Skeletal muscle satellite cell (primary cell): ENCODE results near the gene DDX49.
"Not testable (repeated sequence)": the region's sequence is repeated elsewhere in the genome, so short reads cannot be mapped to it uniquely, and the experiment has no call there.

ENCODE experiments used
- H3K27me3 ChIP-seq: 2 replicates; pipeline ENCODE4 v1.7.0; 2013; ENCODE audit warnings: low read length; ENCODE audit not compliant: control insufficient read depth, insufficient read depth
- H3K36me3 ChIP-seq: 2 replicates; pipeline ENCODE4 v1.7.0; 2013; ENCODE audit warnings: mild to moderate bottlenecking, control low read depth, low read length; ENCODE audit not compliant: insufficient read depth
- H3K4me1 ChIP-seq: 2 replicates; pipeline ENCODE4 v1.7.0; 2013; ENCODE audit warnings: low read length; ENCODE audit not compliant: control insufficient read depth, insufficient read depth
- H3K4me2 ChIP-seq: 2 replicates; pipeline ENCODE4 v1.7.0; 2013; ENCODE audit warnings: mild to moderate bottlenecking, low read length
- H3K4me3 ChIP-seq: 2 replicates; pipeline ENCODE4 v1.7.0; 2013; ENCODE audit warnings: low read length
- H3K9ac ChIP-seq: 2 replicates; pipeline ENCODE4 v1.7.0; 2013; ENCODE audit warnings: mild to moderate bottlenecking, low read depth, low read length, moderate library complexity
- H3K9me3 ChIP-seq: replicated peaks from 2 replicates; pipeline ENCODE4 v1.7.0; 2013; ENCODE audit warnings: mild to moderate bottlenecking, control low read depth, low read length

Gene DDX49

GRCh38 chr19:18898081-18898606, 21.4 kb upstream of the DDX49 start:
- Histone ChIP-seq H3K4me1 (peaks cover 14% of the 10 kb centered on the region), H3K4me2 (no peak overlapping the region), H3K9ac (no peak overlapping the region), H3K4me3 (no peak overlapping the region), H3K36me3 (peaks cover 18% of the 10 kb centered on the region), H3K9me3 (no peaks in the 10 kb centered on the region), H3K27me3 (peaks cover 17% of the 10 kb centered on the region)

DNA sequence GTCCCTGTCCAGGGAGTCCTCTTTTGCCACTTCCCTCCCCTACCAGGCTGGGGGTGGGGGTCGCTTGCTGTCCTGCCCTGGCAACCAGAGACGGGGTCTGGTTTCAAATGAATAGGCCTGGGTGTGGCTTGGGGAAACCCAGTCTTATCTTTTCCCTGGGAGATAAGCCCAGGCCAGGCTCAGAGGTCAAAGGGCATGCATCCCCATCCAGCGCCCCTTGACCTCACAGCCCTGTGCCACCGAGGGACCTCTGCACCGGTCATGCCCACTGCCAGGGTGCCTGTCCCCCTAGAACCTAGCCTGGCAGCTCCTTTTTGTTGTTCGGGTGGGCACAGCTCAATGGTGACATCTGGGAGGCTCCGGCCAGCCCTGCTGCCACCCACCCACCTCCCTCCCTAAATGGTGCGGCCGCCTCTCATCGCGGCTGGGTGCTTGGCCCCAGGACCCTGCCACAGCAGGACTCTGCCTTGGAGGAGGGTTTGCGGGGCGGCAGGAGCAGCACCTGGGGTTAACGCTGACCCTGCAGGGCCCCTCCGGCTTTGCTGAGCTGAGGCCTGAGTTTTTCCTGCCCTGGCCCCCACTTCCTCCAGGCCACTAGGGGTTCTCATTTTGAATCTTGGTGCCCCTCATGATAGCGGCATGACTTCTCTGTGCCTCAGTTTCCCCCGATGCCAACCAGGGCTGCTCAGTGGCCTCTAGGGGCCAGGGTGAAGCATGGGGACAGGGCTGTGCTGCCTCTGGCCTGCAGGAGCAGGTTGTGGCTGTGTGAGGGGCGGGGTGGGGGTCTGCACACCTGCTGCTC, 20.7 kb upstream of the DDX49 start:
- Histone ChIP-seq H3K4me3 (no peak overlapping the region), H3K36me3 (peaks cover 20% of the 10 kb centered on the region), H3K4me2 (no peak overlapping the region), H3K27me3 (peaks cover 12% of the 10 kb centered on the region), H3K9ac (no peak overlapping the region), H3K4me1 (peaks cover 14% of the 10 kb centered on the region), H3K9me3 (no peaks in the 10 kb centered on the region)

DNA sequence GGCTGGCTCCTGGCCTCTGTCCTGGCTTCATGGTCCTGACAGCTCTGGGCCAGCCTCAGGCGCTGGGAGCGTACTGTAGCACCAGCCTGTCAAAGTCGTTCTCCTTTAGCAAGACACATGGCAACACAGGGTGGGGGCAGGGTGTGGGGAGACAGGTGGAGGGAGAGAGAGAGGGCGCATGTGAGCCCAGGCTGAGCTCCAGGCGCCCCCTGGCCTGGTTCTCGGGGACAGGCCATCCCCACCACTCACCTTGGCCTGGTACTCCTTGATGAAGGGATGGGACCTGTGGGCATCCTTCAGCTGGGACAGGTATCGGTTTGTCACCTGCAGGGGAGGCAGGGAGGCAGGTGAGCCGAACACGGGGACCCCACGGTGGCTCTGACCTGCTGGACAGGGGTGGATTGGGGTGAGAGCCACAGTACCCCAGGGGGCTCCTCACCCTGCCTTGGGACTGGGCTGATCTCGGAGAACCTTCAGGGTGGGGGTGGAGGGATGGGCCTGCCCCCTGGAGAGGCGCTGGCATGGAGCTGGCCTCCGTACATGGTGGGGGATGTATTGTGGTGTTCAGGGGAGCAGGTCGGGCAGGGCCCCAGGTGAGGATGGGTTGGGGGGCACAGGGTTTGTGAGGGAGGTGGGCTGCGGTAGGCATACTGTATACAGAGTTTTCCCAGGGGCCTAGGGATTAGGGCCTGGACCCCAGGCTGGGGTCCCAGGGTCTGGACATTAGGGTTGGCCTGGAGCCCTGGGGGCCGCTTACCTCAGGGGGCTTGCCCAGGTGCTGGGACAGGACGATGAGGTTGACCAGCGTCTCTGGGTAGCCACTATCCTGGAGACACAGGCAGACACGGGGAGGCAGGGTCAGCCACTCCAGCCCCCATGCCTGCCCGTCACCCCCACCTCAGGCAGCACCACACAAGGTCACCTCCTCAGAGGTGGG, 19.6 kb upstream of the DDX49 start:
- Histone ChIP-seq H3K9me3 (no peaks in the 10 kb centered on the region), H3K27me3 (peaks cover 3% of the 10 kb centered on the region), H3K4me3 (no peak overlapping the region), H3K4me1 (peaks cover 7% of the 10 kb centered on the region), H3K9ac (no peak overlapping the region), H3K36me3 (peaks cover 25% of the 10 kb centered on the region), H3K4me2 (no peak overlapping the region)

DNA sequence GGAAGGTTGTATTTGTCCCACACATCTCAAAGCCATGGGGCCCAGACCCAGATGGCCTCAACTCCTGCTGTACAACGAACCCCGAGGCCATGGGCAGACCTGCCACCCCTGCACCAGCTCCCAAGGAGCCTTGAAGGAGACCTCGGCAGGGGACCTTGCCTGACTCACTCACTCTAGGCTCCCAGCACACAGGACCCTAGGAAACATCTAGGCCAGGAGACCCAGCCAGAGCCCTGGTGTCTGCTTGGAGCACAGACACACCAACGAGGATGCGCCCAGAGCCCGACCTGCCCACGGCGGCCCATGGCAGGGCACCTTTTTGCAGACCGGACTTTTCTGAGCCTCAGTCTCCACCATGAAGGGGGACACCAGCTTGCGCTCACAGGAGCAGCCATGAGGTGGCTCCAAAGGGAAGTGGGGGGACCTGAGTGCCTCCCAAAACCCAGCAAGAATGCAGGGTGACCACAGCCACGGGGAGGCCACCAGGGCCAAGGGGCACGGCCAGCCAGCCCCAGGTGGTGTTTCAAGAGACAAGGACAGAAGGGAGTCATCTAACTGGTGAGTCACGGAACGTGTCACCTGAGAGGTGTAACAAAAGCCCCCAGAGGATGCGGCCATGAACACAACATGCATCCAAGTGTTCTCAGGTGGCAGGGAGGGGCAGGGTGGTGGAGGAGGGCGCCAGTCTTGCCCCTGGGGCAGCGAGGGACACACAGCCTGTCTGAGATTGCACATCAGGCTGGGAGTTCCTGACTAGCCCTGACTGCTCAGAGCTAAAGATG, 18.6 kb upstream of the DDX49 start:
- Histone ChIP-seq H3K36me3 (peaks cover 31% of the 10 kb centered on the region), H3K4me1 (no peaks in the 10 kb centered on the region), H3K27me3 (no peaks in the 10 kb centered on the region), H3K4me2 (no peak overlapping the region), H3K9me3 (no peaks in the 10 kb centered on the region), H3K4me3 (no peak overlapping the region), H3K9ac (no peak overlapping the region)

DNA sequence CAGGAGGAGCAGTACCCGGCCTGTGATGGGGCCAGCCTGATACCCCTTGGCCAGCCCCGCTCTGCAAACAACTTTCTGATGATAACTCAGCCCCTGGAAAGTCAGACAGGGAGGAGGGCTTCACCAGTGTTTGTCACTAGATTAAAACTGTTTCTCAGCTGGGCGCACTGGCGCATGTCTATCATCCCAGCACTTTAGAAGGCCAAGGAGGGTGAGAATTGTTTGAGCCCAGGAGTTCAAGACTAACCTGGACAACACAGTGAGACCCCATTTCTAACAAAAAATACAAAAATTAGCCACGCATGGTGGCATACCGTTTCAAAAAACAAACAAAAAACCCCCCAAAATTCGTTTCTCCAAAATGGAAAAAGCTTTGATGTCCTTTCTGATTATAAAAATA, 18.0 kb upstream of the DDX49 start:
- no peaks in the 10 kb centered on the region for H3K27me3 ChIP-seq
- no peak overlapping the region for H3K9ac ChIP-seq
- H3K36me3 ChIP-seq = peaks cover 31% of the 10 kb centered on the region
- H3K4me3 ChIP-seq = no peak overlapping the region
- no peaks in the 10 kb centered on the region for H3K4me1 ChIP-seq
- no peak overlapping the region for H3K4me2 ChIP-seq
- H3K9me3 ChIP-seq = no peaks in the 10 kb centered on the region

- peaks cover 36% of the 10 kb centered on the region for H3K36me3 ChIP-seq
Observed at GRCh38 chr19:18902519-18902918, 17.0 kb upstream of the DDX49 start.

DNA sequence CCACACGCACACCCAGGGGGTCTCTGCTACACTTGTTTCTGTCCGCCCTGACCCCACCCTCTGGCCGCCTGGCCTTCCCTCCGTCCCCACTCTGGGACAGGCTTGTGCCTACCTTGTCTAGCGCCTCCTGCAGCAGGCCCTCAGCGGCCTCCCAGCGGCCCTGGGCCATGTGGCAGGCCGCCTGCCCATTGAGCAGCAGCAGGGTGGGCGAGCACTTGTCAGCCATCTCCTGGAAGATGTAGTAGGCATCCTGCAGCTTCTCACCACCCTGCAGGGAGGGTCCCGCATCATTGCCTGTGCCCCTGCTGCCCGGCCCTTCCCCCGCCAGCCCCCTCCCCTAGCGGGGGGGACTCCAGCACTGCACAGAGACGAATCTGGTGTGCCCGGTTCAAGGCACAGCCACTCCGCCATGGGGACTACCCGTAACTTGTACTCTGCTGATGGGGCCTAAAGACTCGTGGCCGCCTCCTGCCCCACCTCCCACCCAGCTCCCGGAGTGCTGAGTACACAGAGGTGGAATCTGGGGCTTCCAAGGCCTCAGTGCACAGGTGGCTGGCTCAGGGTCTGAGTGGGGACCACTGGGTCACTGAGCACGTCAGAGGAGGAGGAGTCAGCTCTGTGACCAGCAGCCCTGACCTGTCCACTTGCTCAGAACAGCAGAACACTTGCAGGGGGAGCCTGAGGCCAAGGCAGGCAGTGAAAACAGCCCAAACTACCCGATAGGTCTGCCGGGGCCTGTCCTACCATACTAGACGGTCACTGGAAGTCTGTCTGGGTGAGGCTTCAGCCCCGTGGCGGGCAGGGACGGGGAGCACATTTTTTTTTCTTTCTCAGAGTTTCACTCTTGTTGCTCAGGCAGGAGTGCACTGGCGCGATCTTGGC, 16.1 kb upstream of the DDX49 start:
- no peak overlapping the region for H3K4me2 ChIP-seq
- H3K9me3 ChIP-seq = no peaks in the 10 kb centered on the region
- H3K36me3 ChIP-seq = peaks cover 43% of the 10 kb centered on the region
- H3K9ac ChIP-seq = no peak overlapping the region
- H3K4me3 ChIP-seq = no peak overlapping the region
- no peaks in the 10 kb centered on the region for H3K27me3 ChIP-seq
- no peaks in the 10 kb centered on the region for H3K4me1 ChIP-seq

More at GRCh38 chr19:18902519-18902918, 17.0 kb upstream of the DDX49 start:
- H3K4me2 ChIP-seq, H3K4me3 ChIP-seq, H3K9me3 ChIP-seq, H3K4me1 ChIP-seq, H3K27me3 ChIP-seq, H3K9ac ChIP-seq: not testable (repeated sequence)

GRCh38 chr19:18904334-18905057, 15.0 kb upstream of the DDX49 start:
- no peak overlapping the region for H3K4me3 ChIP-seq
- peaks cover 43% of the 10 kb centered on the region for H3K36me3 ChIP-seq
- no peaks in the 10 kb centered on the region for H3K4me1 ChIP-seq
- no peaks in the 10 kb centered on the region for H3K9me3 ChIP-seq
- H3K9ac ChIP-seq = no peak overlapping the region
- no peak overlapping the region for H3K4me2 ChIP-seq
- no peaks in the 10 kb centered on the region for H3K27me3 ChIP-seq

- Histone ChIP-seq H3K36me3 (peaks cover 44% of the 10 kb centered on the region), H3K4me2 (no peak overlapping the region), H3K9me3 (no peaks in the 10 kb centered on the region), H3K9ac (no peak overlapping the region), H3K27me3 (no peaks in the 10 kb centered on the region), H3K4me3 (no peak overlapping the region), H3K4me1 (no peaks in the 10 kb centered on the region)
Observed at GRCh38 chr19:18905058-18905456, 14.5 kb upstream of the DDX49 start.
